Dermis microvascular lymphatic vessel endothelial cell (primary cell): ENCODE measurements around the gene MRPS31. TPM values are rescaled to one million over a fixed set of nuclear protein-coding genes. Genes with fewer than 3 reads are reported as not detected.
"Not testable (repeated sequence)": the region's sequence is repeated elsewhere in the genome, so short reads cannot be mapped to it uniquely, and the experiment has no call there.

ENCODE experiments used
- DNase-seq, 2 donors: peaks; one replicate each; pipeline versions ENCODE4 v3.0.0 to v3.0.0-alpha.2; 2010; ENCODE audit warnings: low read depth in 2 of 2
- total RNA-seq: library from RNA; depleted of rRNA; stranded (reverse); fragments of >200 nt; gene quantifications from 2 replicates; pipeline ENCODE4 v1.2.1, GENCODE V29; 2014

MRPS31 gene
- total RNA-seq, 1 donor from 2014 or later = 8.5 TPM

GRCh38 chr13:40789275-40790153, 18.5 kb upstream of the MRPS31 start, which contains the start of gene SLC25A15:
Gene SLC25A15, plus strand, starts transcription at chr13:40789611. Its CDS starts 3,616 bp downstream, at chr13:40793227.
- DNase-seq = peak; percentile 47 to 88

- DNase-seq = not testable (repeated sequence)
Measured at GRCh38 chr13:40788540-40789274, 17.7 kb upstream of the MRPS31 start.

- DNase-seq = no peak
Measured at GRCh38 chr13:40787062-40787461, 16.1 kb upstream of the MRPS31 start.

GRCh38 chr13:40786568-40786996, 15.6 kb upstream of the MRPS31 start:
- peak in 1 of 2 donors; percentile 22 for DNase-seq

GRCh38 chr13:40784540-40784939, 13.6 kb upstream of the MRPS31 start:
- peak in 1 of 2 donors; percentile 21 for DNase-seq

GRCh38 chr13:40782971-40783370, 12.0 kb upstream of the MRPS31 start:
- not testable (repeated sequence) for DNase-seq

GRCh38 chr13:40781717-40782116, 10.7 kb upstream of the MRPS31 start:
- DNase-seq = no peak

GRCh38 chr13:40780822-40781401, 9.9 kb upstream of the MRPS31 start:
- DNase-seq = no peak

- DNase-seq = no peak
Measured at GRCh38 chr13:40779796-40780285, 8.9 kb upstream of the MRPS31 start.

- DNase-seq = no peak
Measured at GRCh38 chr13:40779049-40779448, 8.1 kb upstream of the MRPS31 start.

- no peak for DNase-seq
Measured at GRCh38 chr13:40777809-40778175, 6.8 kb upstream of the MRPS31 start.

- DNase-seq = peak; percentile 48 to 63
Measured at GRCh38 chr13:40777166-40777808, 6.3 kb upstream of the MRPS31 start.

- peak in 1 of 2 donors; percentile 31 for DNase-seq
Measured at GRCh38 chr13:40776681-40777165, 5.7 kb upstream of the MRPS31 start.

GRCh38 chr13:40776232-40776631, 5.2 kb upstream of the MRPS31 start:
- no peak for DNase-seq

GRCh38 chr13:40774672-40775071, 3.7 kb upstream of the MRPS31 start:
- DNase-seq = no peak

GRCh38 chr13:40772765-40773473, 1.9 kb upstream of the MRPS31 start:
- no peak for DNase-seq

- DNase-seq = no peak
Measured at GRCh38 chr13:40770609-40770933, 419 bp downstream of the MRPS31 start.

- no peak for DNase-seq
Measured at GRCh38 chr13:40769970-40770369, 1.0 kb downstream of the MRPS31 start.

- no peak for DNase-seq
Measured at GRCh38 chr13:40765602-40766001, 5.4 kb downstream of the MRPS31 start.

- no peak for DNase-seq
Measured at GRCh38 chr13:40764587-40765403, 6.2 kb downstream of the MRPS31 start.
